Nephron progenitor cell (in vitro differentiated cells): ENCODE measurements around the gene WDR44.

Experiments
- DNase-seq: peaks from one replicate; pipeline ENCODE4 v3.0.0; 2021
- H3K27ac Mint-ChIP-seq: 2 replicates; pipeline ENCODE4 v1.8.0; 2021; ENCODE audit warnings: mild to moderate bottlenecking, moderate library complexity, mixed read lengths
- H3K27me3 Mint-ChIP-seq: 2 replicates; pipeline ENCODE4 v1.8.0; 2021; ENCODE audit warnings: mild to moderate bottlenecking, low read depth, mixed read lengths; ENCODE audit not compliant: poor library complexity
- H3K36me3 Mint-ChIP-seq: 2 replicates; pipeline ENCODE4 v1.8.0; 2021; ENCODE audit warnings: low read depth, mixed read lengths
- H3K4me1 Mint-ChIP-seq: 2 replicates; pipeline ENCODE4 v1.8.0; 2021; ENCODE audit warnings: mixed read lengths
- H3K4me3 Mint-ChIP-seq: 2 replicates; pipeline ENCODE4 v1.8.0; 2021; ENCODE audit warnings: mild to moderate bottlenecking, moderate library complexity, mixed read lengths
- H3K9me3 Mint-ChIP-seq: 2 replicates; pipeline ENCODE4 v1.8.0; 2021; ENCODE audit warnings: mild to moderate bottlenecking, moderate library complexity, mixed read lengths
- CTCF ChIP-seq: fragments of 200-600 bp; sonication (generic); IDR thresholded peaks from 2 replicates; pipeline ENCODE4 v1.5.0; 2021; ENCODE audit warnings: antibody characterized with exemption

Gene WDR44

DNA sequence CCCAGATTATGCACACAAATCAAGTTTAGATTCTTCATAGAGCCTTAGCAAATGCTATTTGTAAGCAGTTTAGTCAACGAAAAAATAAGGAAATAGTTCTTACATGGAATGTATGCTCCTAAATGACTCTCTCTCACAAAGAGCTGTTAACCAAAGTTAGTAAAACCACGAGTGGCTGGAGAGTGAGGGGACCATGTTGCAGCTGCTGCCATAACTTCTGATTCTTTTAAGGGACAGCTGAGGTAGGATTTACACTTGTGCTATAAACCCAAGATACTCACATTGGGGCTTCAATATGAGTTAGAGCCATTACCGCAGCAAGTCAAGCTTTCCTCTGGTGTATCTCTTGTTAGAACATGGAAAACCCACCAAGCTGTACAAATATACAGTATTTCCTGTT, 152.4 kb downstream of the WDR44 start:
- no peak overlapping the region for H3K27ac Mint-ChIP-seq
- peaks cover 34% of the 10 kb centered on the region for H3K9me3 Mint-ChIP-seq
- H3K4me1 Mint-ChIP-seq = peaks cover 36% of the 10 kb centered on the region
- H3K36me3 Mint-ChIP-seq = peaks cover 13% of the 10 kb centered on the region
- no peak for TF ChIP-seq CTCF
- no peak overlapping the region for H3K4me3 Mint-ChIP-seq
- DNase-seq = no peak
- H3K27me3 Mint-ChIP-seq = no peaks in the 10 kb centered on the region

- Mint-ChIP-seq H3K27ac (no peak overlapping the region), H3K4me1 (peaks cover 40% of the 10 kb centered on the region), H3K36me3 (peaks cover 17% of the 10 kb centered on the region), H3K4me3 (peak overlapping the region; percentile 70), H3K9me3 (peaks cover 38% of the 10 kb centered on the region), H3K27me3 (no peaks in the 10 kb centered on the region)
- DNase-seq = no peak
- no peak for TF ChIP-seq CTCF
Measured at GRCh38 chrX:118498755-118499154, 152.8 kb downstream of the WDR44 start.

DNA sequence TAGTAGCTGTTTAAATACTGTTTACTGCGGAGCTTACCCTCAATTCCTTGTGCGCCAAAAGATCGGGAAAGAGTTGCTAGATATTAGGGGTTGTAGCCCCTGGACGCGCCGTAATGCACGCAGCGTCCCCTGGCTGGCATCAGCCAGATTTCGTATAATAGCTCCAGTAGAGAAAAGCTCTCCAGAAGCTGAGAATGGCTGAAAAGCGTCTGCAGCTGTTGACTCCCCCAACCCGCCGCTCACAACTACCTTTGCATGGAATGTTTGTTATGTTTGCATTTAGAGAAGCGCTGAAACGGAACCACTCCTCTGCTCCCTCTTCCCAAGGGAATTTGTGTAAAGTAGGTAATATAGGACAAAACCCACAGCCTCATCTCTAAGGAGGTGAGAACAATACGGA, 153.4 kb downstream of the WDR44 start:
- peaks cover 42% of the 10 kb centered on the region for H3K4me1 Mint-ChIP-seq
- H3K36me3 Mint-ChIP-seq = peaks cover 17% of the 10 kb centered on the region
- peak; percentile 33 for DNase-seq
- H3K4me3 Mint-ChIP-seq = peak overlapping the region; percentile 70
- no peak for TF ChIP-seq CTCF
- H3K27ac Mint-ChIP-seq = peak overlapping the region; percentile 24
- no peaks in the 10 kb centered on the region for H3K27me3 Mint-ChIP-seq
- peaks cover 38% of the 10 kb centered on the region for H3K9me3 Mint-ChIP-seq
